Activated B cell treated with CpG ODN at 0.5 μM for 24 hours (primary cell): Measurements from ENCODE around the gene GALNT14. TPM values are rescaled to one million over a fixed set of nuclear protein-coding genes. Genes with fewer than 3 reads are reported as not detected.

ENCODE experiments used
- ATAC-seq: fragments of 200-7000 bp; cut with Tn5 transposase; one replicate; pipeline ENCODE4 v1.10.0; 2021; ENCODE audit warnings: low read depth, mild to moderate bottlenecking, moderate library complexity
- CTCF ChIA-PET: fragments of 350-600 bp; sonication (Branson Sonifier 250); formaldehyde crosslinking; loops from one replicate; lab custom pipeline; 2021; ENCODE audit warnings: antibody characterized with exemption; lab: Charles Lee
- POLR2A ChIA-PET: fragments of 350-600 bp; sonication (Branson Sonifier 250); formaldehyde crosslinking; loops from one replicate; lab custom pipeline; 2021; ENCODE audit warnings: antibody characterized with exemption; lab: Charles Lee
- DNase-seq: peaks from one replicate; pipeline ENCODE4 v3.0.0; 2022
- H3K27ac Mint-ChIP-seq: one replicate; pipeline ENCODE4 v1.8.0; 2020; ENCODE audit warnings: mixed read lengths
- H3K27me3 Mint-ChIP-seq: one replicate; pipeline ENCODE4 v1.8.0; 2021; ENCODE audit warnings: mixed read lengths
- H3K36me3 Mint-ChIP-seq: one replicate; pipeline ENCODE4 v1.8.0; 2021; ENCODE audit warnings: low read depth, mixed read lengths
- H3K4me1 Mint-ChIP-seq: one replicate; pipeline ENCODE4 v1.8.0; 2021; ENCODE audit warnings: mixed read lengths
- H3K4me3 Mint-ChIP-seq: one replicate; pipeline ENCODE4 v1.8.0; 2020; ENCODE audit warnings: mild to moderate bottlenecking, mixed read lengths
- H3K9me3 Mint-ChIP-seq: one replicate; pipeline ENCODE4 v1.8.0; 2020; ENCODE audit warnings: mixed read lengths
- intact Hi-C: fragments of 100-400 bp; cut with micrococcal nuclease; formaldehyde crosslinking; loops from one replicate; pipeline ENCODE4 v1.15.1; 2024
- total RNA-seq: library from RNA; stranded (reverse); gene quantifications from 2 replicates; pipeline ENCODE4 v1.2.3, GENCODE V29; 2022
- TF ChIP-seq, protein P1 (sequence below): fragments of 200-600 bp; IDR thresholded peaks from one replicate; pipeline ENCODE4 v1.8.0; 2022; ENCODE audit warnings: antibody characterized with exemption, mild to moderate bottlenecking

The GALNT14 gene
- total RNA-seq, 1 donor from 2014 or later = 6.6 TPM

DNA sequence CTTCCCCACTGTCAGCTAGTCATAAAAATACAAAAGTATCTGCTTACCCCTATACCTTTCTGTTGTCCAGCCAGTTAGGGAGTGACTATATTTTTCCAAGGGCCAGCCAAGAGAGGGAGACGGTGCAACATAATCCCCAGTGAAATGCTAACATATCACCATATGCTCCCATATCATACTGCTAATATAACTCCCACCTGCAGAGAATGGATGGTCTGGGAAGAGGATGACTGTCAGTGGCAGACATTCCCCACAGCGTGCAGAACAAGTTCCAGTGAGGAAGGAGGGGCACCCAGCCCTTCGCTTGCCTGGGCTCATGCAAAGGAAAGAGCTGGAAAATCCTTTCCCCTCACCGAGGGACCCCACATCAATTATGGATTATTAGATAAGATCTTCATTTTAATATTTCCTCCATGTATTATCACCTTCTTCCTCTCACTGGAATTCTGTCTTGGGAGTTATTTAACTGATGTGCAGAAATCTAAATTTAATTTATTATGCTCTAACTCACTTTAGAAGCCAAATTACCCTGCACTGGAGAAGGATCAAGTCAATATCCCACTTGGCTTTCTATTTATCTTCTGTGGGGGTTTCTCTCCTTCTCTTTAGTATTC is 135.6 kb downstream of the GALNT14 start:
- H3K27me3 Mint-ChIP-seq = no peaks in the 10 kb centered on the region
- intact Hi-C loops = no loop called here
- POLR2A ChIA-PET = no interaction called here

GRCh38 chr2:31000970-31001369 is 137.3 kb downstream of the GALNT14 start:
- intact Hi-C loops = no loop called here
- CTCF ChIA-PET = no interaction called here
- DNase-seq = no peak

More for the DNA sequence above, 135.6 kb downstream of the GALNT14 start:
- H3K36me3 Mint-ChIP-seq = no peaks in the 10 kb centered on the region
- H3K9me3 Mint-ChIP-seq = no peaks in the 10 kb centered on the region
- H3K4me1 Mint-ChIP-seq = no peaks in the 10 kb centered on the region
- H3K4me3 Mint-ChIP-seq = no peak overlapping the region
- no peak overlapping the region for H3K27ac Mint-ChIP-seq
- DNase-seq = no peak
- TF ChIP-seq, protein P1, sequence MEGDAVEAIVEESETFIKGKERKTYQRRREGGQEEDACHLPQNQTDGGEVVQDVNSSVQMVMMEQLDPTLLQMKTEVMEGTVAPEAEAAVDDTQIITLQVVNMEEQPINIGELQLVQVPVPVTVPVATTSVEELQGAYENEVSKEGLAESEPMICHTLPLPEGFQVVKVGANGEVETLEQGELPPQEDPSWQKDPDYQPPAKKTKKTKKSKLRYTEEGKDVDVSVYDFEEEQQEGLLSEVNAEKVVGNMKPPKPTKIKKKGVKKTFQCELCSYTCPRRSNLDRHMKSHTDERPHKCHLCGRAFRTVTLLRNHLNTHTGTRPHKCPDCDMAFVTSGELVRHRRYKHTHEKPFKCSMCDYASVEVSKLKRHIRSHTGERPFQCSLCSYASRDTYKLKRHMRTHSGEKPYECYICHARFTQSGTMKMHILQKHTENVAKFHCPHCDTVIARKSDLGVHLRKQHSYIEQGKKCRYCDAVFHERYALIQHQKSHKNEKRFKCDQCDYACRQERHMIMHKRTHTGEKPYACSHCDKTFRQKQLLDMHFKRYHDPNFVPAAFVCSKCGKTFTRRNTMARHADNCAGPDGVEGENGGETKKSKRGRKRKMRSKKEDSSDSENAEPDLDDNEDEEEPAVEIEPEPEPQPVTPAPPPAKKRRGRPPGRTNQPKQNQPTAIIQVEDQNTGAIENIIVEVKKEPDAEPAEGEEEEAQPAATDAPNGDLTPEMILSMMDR = no peak
- ATAC-seq = no peak
- CTCF ChIA-PET = no interaction called here

DNA sequence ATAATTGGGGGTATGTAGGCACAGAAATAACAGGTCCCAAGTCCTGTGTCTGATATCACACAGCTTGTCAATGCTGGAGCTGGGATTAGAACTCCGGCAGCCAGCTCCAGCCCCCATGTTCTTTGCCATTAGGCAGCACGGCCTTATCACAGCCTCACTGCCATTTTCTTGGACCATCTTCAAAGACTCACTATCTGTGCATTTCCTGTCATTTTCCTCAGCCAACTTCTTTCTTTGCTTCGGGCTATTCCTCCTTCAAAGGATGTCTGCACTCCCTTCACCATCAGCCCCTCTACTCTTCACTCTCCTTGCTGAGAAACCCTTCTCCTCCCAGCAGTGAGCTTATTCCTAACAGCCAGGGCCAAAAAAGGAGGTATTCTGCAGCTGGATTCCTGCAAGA is 139.6 kb downstream of the GALNT14 start:
- POLR2A ChIA-PET = no interaction called here
- intact Hi-C loops = no loop called here
- Mint-ChIP-seq H3K27ac (no peak overlapping the region), H3K27me3 (no peaks in the 10 kb centered on the region), H3K4me1 (no peaks in the 10 kb centered on the region), H3K4me3 (no peak overlapping the region), H3K9me3 (no peaks in the 10 kb centered on the region), H3K36me3 (no peaks in the 10 kb centered on the region)
- TF ChIP-seq, protein P1 = no peak
- ATAC-seq (no peak), DNase-seq (no peak)
- CTCF ChIA-PET = no interaction called here

More at GRCh38 chr2:31000970-31001369, 137.3 kb downstream of the GALNT14 start:
- TF ChIP-seq, protein P1 = no peak
- H3K9me3 Mint-ChIP-seq = no peaks in the 10 kb centered on the region
- H3K4me3 Mint-ChIP-seq = no peak overlapping the region
- H3K27me3 Mint-ChIP-seq = no peaks in the 10 kb centered on the region
- no peak overlapping the region for H3K27ac Mint-ChIP-seq
- ATAC-seq = no peak
- no peaks in the 10 kb centered on the region for H3K36me3 Mint-ChIP-seq
- no peaks in the 10 kb centered on the region for H3K4me1 Mint-ChIP-seq
- POLR2A ChIA-PET = no interaction called here

- TF ChIP-seq, protein P1 = no peak
- H3K27ac Mint-ChIP-seq = no peak overlapping the region
- no peaks in the 10 kb centered on the region for H3K4me1 Mint-ChIP-seq
- ChIA-PET POLR2A (no interaction called here), CTCF (no interaction called here)
- intact Hi-C loops = no loop called here
- no peaks in the 10 kb centered on the region for H3K9me3 Mint-ChIP-seq
- DNase-seq (no peak), ATAC-seq (no peak)
- no peak overlapping the region for H3K4me3 Mint-ChIP-seq
- H3K27me3 Mint-ChIP-seq = no peaks in the 10 kb centered on the region
- no peaks in the 10 kb centered on the region for H3K36me3 Mint-ChIP-seq
Measured at GRCh38 chr2:30997979-30998378, 140.3 kb downstream of the GALNT14 start.

DNA sequence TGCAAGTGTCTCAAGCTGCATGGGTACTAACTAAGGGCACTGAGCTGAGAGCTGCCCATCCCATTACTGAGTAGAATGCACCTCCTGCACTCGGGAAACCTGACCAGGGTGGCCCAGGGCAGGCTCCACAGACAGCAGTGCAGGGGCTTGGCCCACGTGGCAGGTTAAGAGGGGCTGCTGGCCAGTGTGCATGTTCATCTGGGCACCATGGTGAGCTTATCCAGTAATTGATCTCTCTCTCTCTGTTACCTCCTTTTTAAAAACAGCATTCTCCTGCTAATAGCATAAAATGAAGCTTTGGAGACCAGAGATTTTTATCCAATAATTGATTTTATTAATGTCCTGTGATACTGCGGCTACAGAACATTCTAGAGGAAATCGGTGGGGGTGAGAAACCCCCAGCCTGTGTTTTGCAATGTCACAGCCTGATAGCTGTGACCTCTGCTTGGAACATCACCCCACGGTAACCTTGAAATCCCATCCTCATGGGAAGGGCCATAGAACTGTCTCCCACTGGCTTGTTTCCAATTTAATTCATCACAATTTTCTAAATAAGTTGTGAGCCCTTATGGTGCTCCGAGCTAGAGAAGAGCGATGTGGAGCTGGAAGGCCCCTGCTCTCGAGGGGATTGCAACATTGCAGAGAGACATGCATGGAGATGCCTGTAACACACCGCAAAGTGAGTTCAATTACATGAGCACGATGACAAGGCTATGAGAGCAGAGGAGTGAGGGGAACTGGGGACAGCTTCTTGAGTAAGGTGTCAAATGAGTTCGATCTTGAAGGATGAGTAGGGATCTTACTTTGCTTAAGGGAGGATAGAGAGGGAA is 143.8 kb downstream of the GALNT14 start:
- ATAC-seq (no peak), DNase-seq (no peak)
- Mint-ChIP-seq H3K27me3 (no peaks in the 10 kb centered on the region), H3K4me1 (no peaks in the 10 kb centered on the region), H3K4me3 (no peak overlapping the region), H3K9me3 (no peaks in the 10 kb centered on the region), H3K27ac (no peak overlapping the region), H3K36me3 (no peaks in the 10 kb centered on the region)
- ChIA-PET POLR2A (no interaction called here), CTCF (no interaction called here)
- intact Hi-C loops = no loop called here
- TF ChIP-seq, protein P1 = no peak
